Breast epithelium (tissue), 3 donors: ENCODE results near the gene PLCH1.

Experiments
- CTCF ChIP-seq, 3 donors: fragments of 450-650 bp; IDR thresholded peaks; one replicate each; pipeline ENCODE4 v1.5.1; 2016 to 2017; ENCODE audit warnings: antibody characterized with exemption in 3 of 3, mild to moderate bottlenecking in 3 of 3, moderate library complexity in 3 of 3
- POLR2A ChIP-seq: fragments of 450-650 bp; IDR thresholded peaks from one replicate; pipeline ENCODE4 v1.6.1; 2016; ENCODE audit warnings: antibody characterized with exemption, mild to moderate bottlenecking, moderate library complexity
- POLR2AphosphoS5 ChIP-seq, 3 donors: sonication (generic); formaldehyde crosslinking; IDR thresholded peaks; one replicate each; pipeline ENCODE4 v1.6.1; 2017; ENCODE audit warnings: antibody characterized with exemption in 3 of 3

GRCh38 chr3:155496206-155496605 lies 248.7 kb downstream of the PLCH1 start:
- no peak for TF ChIP-seq CTCF (IDR thresholded peaks at IDR 0.05)
- TF ChIP-seq POLR2AphosphoS5 (IDR thresholded peaks at IDR 0.05): no peak
- no peak for TF ChIP-seq POLR2A
